Suprapubic skin (tissue), 4 donors: ENCODE results near the gene ZNF205.

Source experiments
- EP300 ChIP-seq: sonication (generic); formaldehyde crosslinking; IDR thresholded peaks from one replicate; pipeline ENCODE4 v1.6.1; 2017; ENCODE audit warnings: antibody characterized with exemption
- POLR2A ChIP-seq, 2 donors: fragments of 450-650 bp; IDR thresholded peaks; one replicate each; pipeline ENCODE4 v1.6.1; 2017; ENCODE audit warnings: antibody characterized with exemption in 2 of 2, mild to moderate bottlenecking in 2 of 2, moderate library complexity in 2 of 2
- POLR2AphosphoS5 ChIP-seq, 3 donors: sonication (generic); formaldehyde crosslinking; IDR thresholded peaks; one replicate each; pipeline ENCODE4 v1.6.1; 2017; ENCODE audit warnings: antibody characterized with exemption in 3 of 3
- TF ChIP-seq, protein P1 (sequence below), 2 donors: fragments of 200-600 bp in 1 of 2; fragments of 450-650 bp in 1 of 2; sonication (generic) in 1 of 2; IDR thresholded peaks; one replicate each; pipeline ENCODE4 v1.5.1; 2016 to 2019; ENCODE audit warnings: antibody characterized with exemption in 2 of 2, mild to moderate bottlenecking in 1 of 2, moderate library complexity in 1 of 2

GRCh38 chr16:3161235-3162018 lies 49.0 kb downstream of the ZNF205 start:
- TF ChIP-seq POLR2A (IDR thresholded peaks at IDR 0.05) (no peak), EP300 (no peak), POLR2AphosphoS5 (IDR thresholded peaks at IDR 0.05) (no peak)
- TF ChIP-seq, protein P1, sequence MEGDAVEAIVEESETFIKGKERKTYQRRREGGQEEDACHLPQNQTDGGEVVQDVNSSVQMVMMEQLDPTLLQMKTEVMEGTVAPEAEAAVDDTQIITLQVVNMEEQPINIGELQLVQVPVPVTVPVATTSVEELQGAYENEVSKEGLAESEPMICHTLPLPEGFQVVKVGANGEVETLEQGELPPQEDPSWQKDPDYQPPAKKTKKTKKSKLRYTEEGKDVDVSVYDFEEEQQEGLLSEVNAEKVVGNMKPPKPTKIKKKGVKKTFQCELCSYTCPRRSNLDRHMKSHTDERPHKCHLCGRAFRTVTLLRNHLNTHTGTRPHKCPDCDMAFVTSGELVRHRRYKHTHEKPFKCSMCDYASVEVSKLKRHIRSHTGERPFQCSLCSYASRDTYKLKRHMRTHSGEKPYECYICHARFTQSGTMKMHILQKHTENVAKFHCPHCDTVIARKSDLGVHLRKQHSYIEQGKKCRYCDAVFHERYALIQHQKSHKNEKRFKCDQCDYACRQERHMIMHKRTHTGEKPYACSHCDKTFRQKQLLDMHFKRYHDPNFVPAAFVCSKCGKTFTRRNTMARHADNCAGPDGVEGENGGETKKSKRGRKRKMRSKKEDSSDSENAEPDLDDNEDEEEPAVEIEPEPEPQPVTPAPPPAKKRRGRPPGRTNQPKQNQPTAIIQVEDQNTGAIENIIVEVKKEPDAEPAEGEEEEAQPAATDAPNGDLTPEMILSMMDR (IDR thresholded peaks at IDR 0.05): no peak
